ENCODE data around the gene TAF12. TPM values are rescaled to one million over a fixed set of nuclear protein-coding genes. Genes with fewer than 3 reads are reported as not detected.

The TAF12 gene
- total RNA-seq, 4 donors from 2014 or later, result 15.4 to 25.4 (median 18.4) TPM

DNA sequence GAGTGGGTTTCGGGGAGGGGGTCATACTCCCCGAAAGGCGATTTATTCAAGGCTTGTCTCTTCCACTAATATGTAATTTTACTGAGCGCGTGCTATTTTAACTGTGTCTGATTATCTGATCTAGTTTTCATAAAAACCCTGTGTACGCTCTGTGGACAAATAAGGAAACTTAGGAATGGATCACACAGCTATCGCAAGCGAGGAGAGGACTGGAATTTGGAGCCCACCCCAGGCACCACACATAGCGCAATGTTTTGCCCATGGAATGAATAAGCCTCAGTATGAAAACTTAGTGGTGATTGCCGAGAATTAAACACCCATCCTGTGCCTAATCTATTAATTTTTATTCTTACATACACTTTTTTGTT, 60.6 kb downstream of the TAF12 start:
- peaks cover 11 to 14% of the 10 kb centered on the region in 2 donors for H3K4me1 ChIP-seq
- H3K27ac ChIP-seq, result peak overlapping the region in 2 of 3 donors; percentile 81 to 86
- no peaks in the 10 kb centered on the region for H3K27me3 ChIP-seq
- peak overlapping the region; percentile 8 to 96 (median 92) for H3K4me3 ChIP-seq (replicated peaks in 1 of 3)
- H3K9me3 ChIP-seq, result no peaks in the 10 kb centered on the region
- 3 to 4% methylated on average over 10 of the region's 10 CpGs for WGBS, 2 donors
- no peak for DNase-seq
- TF ChIP-seq, protein P1, sequence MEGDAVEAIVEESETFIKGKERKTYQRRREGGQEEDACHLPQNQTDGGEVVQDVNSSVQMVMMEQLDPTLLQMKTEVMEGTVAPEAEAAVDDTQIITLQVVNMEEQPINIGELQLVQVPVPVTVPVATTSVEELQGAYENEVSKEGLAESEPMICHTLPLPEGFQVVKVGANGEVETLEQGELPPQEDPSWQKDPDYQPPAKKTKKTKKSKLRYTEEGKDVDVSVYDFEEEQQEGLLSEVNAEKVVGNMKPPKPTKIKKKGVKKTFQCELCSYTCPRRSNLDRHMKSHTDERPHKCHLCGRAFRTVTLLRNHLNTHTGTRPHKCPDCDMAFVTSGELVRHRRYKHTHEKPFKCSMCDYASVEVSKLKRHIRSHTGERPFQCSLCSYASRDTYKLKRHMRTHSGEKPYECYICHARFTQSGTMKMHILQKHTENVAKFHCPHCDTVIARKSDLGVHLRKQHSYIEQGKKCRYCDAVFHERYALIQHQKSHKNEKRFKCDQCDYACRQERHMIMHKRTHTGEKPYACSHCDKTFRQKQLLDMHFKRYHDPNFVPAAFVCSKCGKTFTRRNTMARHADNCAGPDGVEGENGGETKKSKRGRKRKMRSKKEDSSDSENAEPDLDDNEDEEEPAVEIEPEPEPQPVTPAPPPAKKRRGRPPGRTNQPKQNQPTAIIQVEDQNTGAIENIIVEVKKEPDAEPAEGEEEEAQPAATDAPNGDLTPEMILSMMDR (IDR thresholded peaks at IDR 0.05), result no peak
- TF ChIP-seq POLR2A (IDR thresholded peaks at IDR 0.05), result no peak
- intact Hi-C loops (cut with DNase I), result no loop called here
- peaks cover 24 to 27% of the 10 kb centered on the region in 2 donors for H3K36me3 ChIP-seq

DNA sequence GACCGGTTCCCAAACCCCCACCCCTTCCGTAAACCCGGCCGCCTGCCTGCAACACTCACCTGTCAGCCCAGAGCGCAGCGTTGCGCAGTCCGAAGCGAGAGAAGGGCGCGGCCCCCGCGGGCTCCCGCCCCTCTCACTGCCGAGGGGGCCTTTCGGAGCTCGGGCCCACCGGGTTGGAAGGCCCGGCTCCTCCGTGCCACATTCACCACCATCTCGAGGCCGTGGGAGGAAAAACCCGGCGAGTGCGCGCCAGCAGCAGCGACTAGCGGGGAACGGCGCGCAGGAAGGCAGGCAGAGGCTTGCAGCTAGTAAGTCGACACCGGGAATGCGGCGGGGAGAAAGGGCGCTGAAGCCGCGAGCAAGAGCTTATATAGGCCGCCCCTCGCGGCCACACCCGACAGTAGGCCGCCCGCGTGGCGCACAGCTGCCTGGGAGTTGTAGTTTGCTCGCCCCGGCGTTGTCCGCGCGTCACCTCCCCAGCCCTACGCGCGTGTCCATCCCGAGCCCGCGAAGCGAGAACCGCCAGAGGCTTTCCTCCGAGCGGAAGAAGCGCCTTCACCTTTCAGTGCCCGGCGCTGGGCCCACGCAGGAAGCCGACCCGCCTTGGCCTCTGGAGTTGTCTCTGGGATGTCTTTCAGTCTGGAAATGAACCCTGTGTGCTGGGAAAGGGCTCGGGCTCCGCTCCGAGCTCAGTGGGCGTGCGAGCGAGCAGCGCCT, 61.2 kb downstream of the TAF12 start:
- TF ChIP-seq, protein P1 (IDR thresholded peaks at IDR 0.05), result peak in 2 of 6 experiments; percentile 21 to 42
- TF ChIP-seq POLR2A (IDR thresholded peaks at IDR 0.05), result peak; percentile 77 to 99
- Histone ChIP-seq H3K4me1 (peaks cover 11 to 14% of the 10 kb centered on the region in 2 donors), H3K36me3 (peaks cover 28 to 32% of the 10 kb centered on the region in 2 donors), H3K27ac (peak overlapping the region; percentile 50 to 86 (median 81)), H3K4me3 (replicated peaks in 1 of 3) (peak overlapping the region; percentile 68 to 96 (median 92)), H3K9me3 (no peaks in the 10 kb centered on the region), H3K27me3 (no peaks in the 10 kb centered on the region)
- WGBS, 2 donors, result 0 to 4% methylated on average over 5 to 8 of the region's 75 CpGs
- peak; percentile 95 to 96 for DNase-seq
- intact Hi-C loops (cut with DNase I), result no loop called here

DNA sequence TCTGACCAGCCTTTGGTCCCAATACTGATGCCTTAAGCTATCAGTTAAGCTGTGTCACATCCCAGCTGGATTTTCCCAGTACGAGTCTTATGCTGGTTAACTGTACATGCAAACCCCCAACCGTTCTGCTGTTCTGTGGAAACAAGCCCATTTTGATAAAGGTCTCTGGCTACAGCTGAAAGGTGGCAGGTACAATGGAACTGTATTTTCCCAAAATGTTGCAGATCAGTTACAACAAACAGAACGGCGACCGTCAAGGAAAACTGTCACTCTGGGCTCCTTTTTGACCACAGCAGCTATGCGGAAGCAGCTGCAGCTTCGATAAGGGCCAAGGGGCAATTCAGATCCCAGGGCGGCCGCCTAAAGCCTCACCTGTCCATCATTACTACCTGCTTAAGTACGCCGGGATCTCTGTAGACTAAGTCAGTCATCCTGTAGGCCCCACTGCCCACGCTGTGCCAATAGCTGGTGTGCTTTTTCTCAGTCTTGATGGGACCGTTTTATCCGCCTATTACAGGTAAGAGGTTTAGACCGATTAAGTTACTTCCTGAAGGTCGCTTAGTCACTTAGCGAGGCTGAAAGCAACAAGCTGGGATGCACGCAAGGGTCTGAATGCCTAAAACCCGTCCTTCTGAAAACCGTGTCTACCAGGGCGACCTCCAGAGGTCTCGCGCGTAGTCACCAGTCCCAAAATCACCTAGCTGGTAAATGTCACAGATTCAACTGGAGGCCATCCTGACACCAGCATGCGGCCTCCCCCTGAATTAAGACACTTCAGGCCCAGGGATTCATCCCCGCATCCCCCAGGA, 61.9 kb downstream of the TAF12 start:
- intact Hi-C loops (cut with DNase I), result no loop called here
- H3K4me3 ChIP-seq (replicated peaks in 1 of 3), result peak overlapping the region; percentile 68 to 96 (median 92)
- H3K27me3 ChIP-seq, result no peaks in the 10 kb centered on the region
- H3K9me3 ChIP-seq, result no peaks in the 10 kb centered on the region
- DNase-seq, result peak; percentile 46 to 56
- TF ChIP-seq, protein P1 (IDR thresholded peaks at IDR 0.05), result peak in 1 of 6 experiments; percentile 27
- TF ChIP-seq POLR2A (IDR thresholded peaks at IDR 0.05), result no peak
- H3K27ac ChIP-seq, result peak overlapping the region in 2 of 3 donors; percentile 81 to 86
- H3K36me3 ChIP-seq, result peaks cover 32% of the 10 kb centered on the region in 2 donors
- H3K4me1 ChIP-seq, result peaks cover 11 to 14% of the 10 kb centered on the region in 2 donors
- WGBS, 2 donors, result 3% methylated on average over 22 to 24 of the region's 26 CpGs

DNA sequence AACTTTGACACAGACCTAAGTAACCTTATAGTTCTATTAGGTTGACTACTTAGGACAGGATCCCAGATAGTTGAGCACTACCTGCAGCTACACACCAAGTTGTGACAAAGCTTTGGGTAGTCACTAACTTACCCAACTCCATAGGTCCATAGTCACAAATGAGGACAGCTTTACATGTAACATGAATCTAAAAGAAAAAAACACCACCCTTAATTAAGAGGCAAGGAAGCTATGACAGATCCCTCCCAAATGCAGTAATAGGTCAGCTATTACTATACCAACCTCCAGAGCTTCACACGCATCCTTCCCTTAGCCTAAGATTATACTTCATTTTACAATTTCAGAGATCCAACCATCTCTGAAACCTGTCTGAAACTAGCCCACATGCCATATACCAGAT, 63.5 kb downstream of the TAF12 start:
- Histone ChIP-seq H3K4me1 (peaks cover 11 to 14% of the 10 kb centered on the region in 2 donors), H3K4me3 (replicated peaks in 1 of 3) (no peak overlapping the region), H3K27me3 (no peaks in the 10 kb centered on the region), H3K27ac (no peak overlapping the region), H3K36me3 (peaks cover 32% of the 10 kb centered on the region in 2 donors), H3K9me3 (no peaks in the 10 kb centered on the region)
- TF ChIP-seq, protein P1 (IDR thresholded peaks at IDR 0.05), result no peak
- TF ChIP-seq POLR2A (IDR thresholded peaks at IDR 0.05), result no peak
- intact Hi-C loops (cut with DNase I), result no loop called here
- WGBS, 2 donors, result 96 to 97% methylated on average over 1 of the region's 1 CpG
- no peak for DNase-seq
